PC-3 (cell line): Measurements from ENCODE around the gene P2RX1. TPM values are rescaled to one million over a fixed set of nuclear protein-coding genes. Genes with fewer than 3 reads are reported as not detected.

Experiments
- ATAC-seq: fragments of 200-7000 bp; cut with Tn5 transposase; 2 replicates; pipeline ENCODE4 v1.9.1; 2020; ENCODE audit warnings: mild to moderate bottlenecking, moderate library complexity
- BruUV-seq: library from RNA; stranded (reverse); fragments of 400-500 nt; replicated peaks from 2 replicates; lab custom pipeline; 2021; lab: Mats Ljungman, UMichigan
- CTCF ChIA-PET: fragments of 300-600 bp; sonication (Branson Sonifier 250); formaldehyde crosslinking; loops from one replicate; lab custom pipeline; 2022; ENCODE audit warnings: antibody characterized with exemption; lab: Charles Lee
- POLR2A ChIA-PET: fragments of 300-600 bp; sonication (Branson Sonifier 250); formaldehyde crosslinking; loops from one replicate; lab custom pipeline; 2022; ENCODE audit warnings: antibody characterized with exemption; ENCODE audit not compliant: unreplicated experiment; lab: Charles Lee
- DNase-seq: peaks from one replicate; pipeline ENCODE4 v3.0.0-alpha.2; 2015
- H2AFZ ChIP-seq: fragments of 300-600 bp; sonication (generic); 2 replicates; pipeline ENCODE4 v1.6.0; 2016; ENCODE audit warnings: antibody characterized with exemption, low read length
- H3F3A ChIP-seq: fragments of 300-600 bp; sonication (generic); one replicate; pipeline ENCODE4 v1.6.0; 2017; ENCODE audit warnings: antibody characterized with exemption, low read length, control low read depth, mild to moderate bottlenecking; ENCODE audit not compliant: unreplicated experiment
- H3K27ac ChIP-seq: fragments of 300-600 bp; sonication (generic); 2 replicates; pipeline ENCODE4 v1.5.1; 2016; ENCODE audit warnings: mild to moderate bottlenecking, low read length
- H3K27me3 ChIP-seq: fragments of 300-600 bp; sonication (generic); 2 replicates; pipeline ENCODE4 v1.6.1; 2016; ENCODE audit warnings: low read length, mixed read lengths
- H3K36me3 ChIP-seq: fragments of 300-600 bp; sonication (generic); 2 replicates; pipeline ENCODE4 v1.6.1; 2016; ENCODE audit warnings: low read depth, mixed run types, low read length, mixed read lengths
- H3K4me1 ChIP-seq: fragments of 300-600 bp; sonication (generic); 2 replicates; pipeline ENCODE4 v1.5.1; 2016; ENCODE audit warnings: low read length; ENCODE audit not compliant: insufficient read depth
- H3K4me2 ChIP-seq: fragments of 300-600 bp; sonication (generic); 2 replicates; pipeline ENCODE4 v1.6.0; 2016; ENCODE audit warnings: low read length
- H3K4me3 ChIP-seq: fragments of 300-600 bp; sonication (generic); 2 replicates; pipeline ENCODE4 v1.5.1; 2016; ENCODE audit warnings: mild to moderate bottlenecking, low read length, mixed read lengths
- H3K79me2 ChIP-seq: fragments of 300-600 bp; sonication (generic); 2 replicates; pipeline ENCODE4 v1.6.1; 2017; ENCODE audit warnings: low read length, mixed read lengths
- H3K9ac ChIP-seq: fragments of 300-600 bp; sonication (generic); 2 replicates; pipeline ENCODE4 v1.6.0; 2016; ENCODE audit warnings: mild to moderate bottlenecking, low read length
- H3K9me2 ChIP-seq: fragments of 300-600 bp; sonication (generic); replicated peaks from 2 replicates; pipeline ENCODE4 v1.6.1; 2016; ENCODE audit warnings: mixed run types, low read length, mixed read lengths
- H3K9me3 ChIP-seq: fragments of 300-600 bp; sonication (generic); 2 replicates; pipeline ENCODE4 v1.6.1; 2016; ENCODE audit warnings: low read length, mixed read lengths
- H4K20me1 ChIP-seq: fragments of 300-600 bp; sonication (generic); 2 replicates; pipeline ENCODE4 v1.6.1; 2016; ENCODE audit warnings: low read length, mixed read lengths
- EZH2 ChIP-seq: fragments of 300-600 bp; sonication (generic); IDR thresholded peaks from one replicate; pipeline ENCODE4 v1.6.1; 2017; ENCODE audit warnings: antibody characterized with exemption, mild to moderate bottlenecking, low read length; ENCODE audit not compliant: unreplicated experiment
- EZH2phosphoT487 ChIP-seq: fragments of 300-600 bp; sonication (generic); IDR thresholded peaks from 2 replicates; pipeline ENCODE4 v1.6.1; 2018; ENCODE audit warnings: mild to moderate bottlenecking, antibody characterized with exemption, low read length, borderline replicate concordance
- intact Hi-C: fragments of 100-400 bp; cut with micrococcal nuclease; formaldehyde crosslinking; loops from 2 replicates; pipeline ENCODE4 v1.9.0; 2023
- total RNA-seq: library from RNA; depleted of rRNA; stranded (reverse); fragments of >200 nt; gene quantifications from 2 replicates; pipeline ENCODE4 v1.2.3, GENCODE V29; 2014
- TF ChIP-seq, protein P1 (sequence below): fragments of 300-600 bp; sonication (generic); conservative IDR thresholded peaks from 2 replicates; pipeline ENCODE4 v1.5.1; 2017; ENCODE audit warnings: antibody characterized with exemption, low read depth, mild to moderate bottlenecking, low read length

The P2RX1 gene
- total RNA-seq, 1 experiment from 2014 or later: not detected

DNA sequence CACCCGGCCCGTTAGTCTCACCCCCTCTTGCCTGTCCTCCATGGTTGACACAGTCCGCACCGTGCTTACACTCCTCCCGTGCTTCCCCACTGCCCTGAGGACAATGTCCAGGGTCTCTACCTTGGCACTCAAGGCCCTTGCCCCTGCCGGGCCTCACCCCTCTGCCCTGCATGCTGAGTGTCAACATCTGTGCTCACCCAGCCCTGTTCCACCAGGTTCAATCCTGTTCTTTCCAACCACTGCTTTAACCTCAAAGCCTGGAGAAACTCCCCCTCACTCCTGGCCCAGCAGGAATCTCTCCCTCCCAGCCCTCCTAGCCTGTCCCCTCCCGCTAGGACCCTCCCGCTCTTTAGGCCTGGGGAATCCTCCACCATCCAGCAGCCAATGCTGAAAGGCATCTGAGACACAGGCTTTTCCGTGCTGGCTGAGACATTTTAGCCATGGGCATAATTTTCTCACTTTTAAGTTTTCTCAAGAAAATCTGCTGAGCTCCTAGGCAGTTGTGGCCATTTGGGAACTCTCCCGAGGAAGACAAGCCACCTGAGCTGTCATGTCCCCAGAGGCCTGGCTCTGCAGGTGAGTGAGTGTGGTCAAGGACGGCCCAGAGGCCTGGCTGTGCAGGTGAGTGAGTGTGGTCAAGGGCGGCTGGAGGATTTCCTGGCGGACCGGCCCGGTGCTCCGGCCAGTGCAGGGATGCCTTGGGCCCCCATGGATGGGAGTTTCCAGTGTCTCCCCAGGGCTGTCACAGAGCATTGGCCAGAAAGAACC lies 10.8 kb upstream of the P2RX1 start:
- Histone ChIP-seq H3K36me3 (no peaks in the 10 kb centered on the region), H3K4me1 (no peaks in the 10 kb centered on the region), H4K20me1 (no peaks in the 10 kb centered on the region), H3K9me3 (no peaks in the 10 kb centered on the region), H3K27ac (no peak overlapping the region), H3K27me3 (no peaks in the 10 kb centered on the region), H3K4me3 (no peak overlapping the region), H2AFZ (no peak overlapping the region), H3K9ac (no peak overlapping the region), H3K79me2 (no peaks in the 10 kb centered on the region), H3F3A (no peaks in the 10 kb centered on the region), H3K9me2 (no peaks in the 10 kb centered on the region), H3K4me2 (no peak overlapping the region)
- ATAC-seq (no peak), DNase-seq (no peak)
- ChIA-PET POLR2A (no interaction called here), CTCF (no interaction called here)
- no TSS peak for BruUV-seq
- intact Hi-C loops: no loop called here
- no peak for TF ChIP-seq EZH2
- TF ChIP-seq EZH2phosphoT487: no peak
- TF ChIP-seq, protein P1, sequence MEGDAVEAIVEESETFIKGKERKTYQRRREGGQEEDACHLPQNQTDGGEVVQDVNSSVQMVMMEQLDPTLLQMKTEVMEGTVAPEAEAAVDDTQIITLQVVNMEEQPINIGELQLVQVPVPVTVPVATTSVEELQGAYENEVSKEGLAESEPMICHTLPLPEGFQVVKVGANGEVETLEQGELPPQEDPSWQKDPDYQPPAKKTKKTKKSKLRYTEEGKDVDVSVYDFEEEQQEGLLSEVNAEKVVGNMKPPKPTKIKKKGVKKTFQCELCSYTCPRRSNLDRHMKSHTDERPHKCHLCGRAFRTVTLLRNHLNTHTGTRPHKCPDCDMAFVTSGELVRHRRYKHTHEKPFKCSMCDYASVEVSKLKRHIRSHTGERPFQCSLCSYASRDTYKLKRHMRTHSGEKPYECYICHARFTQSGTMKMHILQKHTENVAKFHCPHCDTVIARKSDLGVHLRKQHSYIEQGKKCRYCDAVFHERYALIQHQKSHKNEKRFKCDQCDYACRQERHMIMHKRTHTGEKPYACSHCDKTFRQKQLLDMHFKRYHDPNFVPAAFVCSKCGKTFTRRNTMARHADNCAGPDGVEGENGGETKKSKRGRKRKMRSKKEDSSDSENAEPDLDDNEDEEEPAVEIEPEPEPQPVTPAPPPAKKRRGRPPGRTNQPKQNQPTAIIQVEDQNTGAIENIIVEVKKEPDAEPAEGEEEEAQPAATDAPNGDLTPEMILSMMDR: no peak

DNA sequence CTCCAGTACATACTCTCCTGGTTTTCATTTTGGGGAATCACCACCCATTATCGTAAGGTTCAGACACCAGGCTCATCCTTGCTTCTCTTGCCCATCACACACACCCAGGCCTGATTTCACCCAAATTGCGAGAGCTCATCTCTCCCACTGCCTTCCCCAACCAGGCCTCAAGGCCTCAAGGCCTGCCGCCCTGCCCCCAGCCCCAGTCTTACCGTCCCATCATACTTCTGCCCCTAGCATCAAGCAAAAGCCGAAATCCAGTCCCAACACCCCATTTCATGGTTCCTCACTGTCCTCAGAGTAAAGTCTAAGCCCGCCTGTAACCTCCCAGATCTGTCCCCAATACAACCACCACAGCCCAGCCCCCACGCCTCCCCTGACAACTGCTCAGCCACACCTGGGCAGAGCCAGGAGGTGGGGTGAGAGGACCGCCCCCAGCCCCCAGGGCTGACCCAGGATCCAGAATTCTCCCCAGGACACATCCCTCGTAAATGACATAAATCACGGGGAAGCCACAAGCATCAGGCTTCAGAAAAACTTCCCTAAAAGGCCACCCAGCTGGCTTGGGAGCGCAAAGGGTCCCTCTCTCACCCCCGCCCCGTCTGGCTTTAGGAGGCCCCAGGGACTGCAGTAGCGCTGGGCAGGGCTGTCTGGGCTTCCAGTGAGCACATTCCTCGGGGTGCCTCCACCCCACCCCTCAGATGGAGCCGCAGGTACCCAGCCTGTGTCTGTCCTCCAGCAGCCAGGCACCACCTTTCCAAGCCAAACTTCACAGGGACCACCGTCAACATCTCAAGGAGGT lies 9.6 kb upstream of the P2RX1 start:
- H3K36me3 ChIP-seq: no peaks in the 10 kb centered on the region
- no peak for TF ChIP-seq EZH2
- TF ChIP-seq, protein P1: no peak
- TF ChIP-seq EZH2phosphoT487: no peak
- no peaks in the 10 kb centered on the region for H3K9me2 ChIP-seq
- ChIA-PET POLR2A (no interaction called here), CTCF (no interaction called here)
- intact Hi-C loops: no loop called here
- H3F3A ChIP-seq: no peaks in the 10 kb centered on the region
- no peaks in the 10 kb centered on the region for H3K4me1 ChIP-seq
- H3K9ac ChIP-seq: no peak overlapping the region
- H4K20me1 ChIP-seq: no peaks in the 10 kb centered on the region
- no peak overlapping the region for H3K27ac ChIP-seq
- H3K4me3 ChIP-seq: no peak overlapping the region
- H3K9me3 ChIP-seq: no peaks in the 10 kb centered on the region
- H3K79me2 ChIP-seq: no peaks in the 10 kb centered on the region
- no peak overlapping the region for H3K4me2 ChIP-seq
- BruUV-seq: no TSS peak
- no peaks in the 10 kb centered on the region for H3K27me3 ChIP-seq
- ATAC-seq (no peak), DNase-seq (no peak)
- H2AFZ ChIP-seq: no peak overlapping the region
